IMR-90 (cell line): Measurements from ENCODE around the gene IWS1. TPM values are rescaled to one million over a fixed set of nuclear protein-coding genes. Genes with fewer than 3 reads are reported as not detected.

ENCODE experiments used
- ATAC-seq: fragments of 200-7000 bp; cut with Tn5 transposase; 2 replicates; pipeline ENCODE4 v1.9.1; 2020; ENCODE audit warnings: low read depth, mild to moderate bottlenecking, moderate library complexity
- BruUV-seq: library from RNA; stranded (reverse); fragments of 400-500 nt; replicated peaks from 2 replicates; lab custom pipeline; 2021; lab: Mats Ljungman, UMichigan
- CTCF ChIA-PET: fragments of 300-600 bp; formaldehyde crosslinking; extraction: SDS; loops from one replicate; lab custom pipeline; 2021; ENCODE audit warnings: antibody characterized with exemption; lab: Yijun Ruan, JAX
- POLR2A ChIA-PET: fragments of 300-600 bp; sonication (Branson Sonifier 250); formaldehyde crosslinking; loops from one replicate; lab custom pipeline; 2022; ENCODE audit warnings: antibody characterized with exemption; ENCODE audit not compliant: unreplicated experiment; lab: Charles Lee
- DNase-seq: peaks from one replicate; pipeline ENCODE4 v3.0.0; 2013
- H2AFZ ChIP-seq: replicated peaks from 2 replicates; pipeline ENCODE3; 2013; ENCODE audit warnings: low read length, mild to moderate bottlenecking; ENCODE audit not compliant: poor library complexity
- H2AK5ac ChIP-seq: 2 replicates; pipeline ENCODE4 v1.6.1; 2013; ENCODE audit warnings: low read depth, low read length, inconsistent platforms
- H2AK9ac ChIP-seq: replicated peaks from 2 replicates; pipeline ENCODE3; 2013; ENCODE audit warnings: mild to moderate bottlenecking, low read depth, low read length, moderate library complexity; ENCODE audit not compliant: poor library complexity
- H2BK120ac ChIP-seq: 2 replicates; pipeline ENCODE4 v1.6.1; 2013; ENCODE audit warnings: low read depth, low read length, inconsistent platforms
- H2BK15ac ChIP-seq: 3 replicates; pipeline ENCODE4 v1.6.1; 2013; ENCODE audit warnings: low read depth, low read length, inconsistent platforms
- H2BK20ac ChIP-seq: 2 replicates; pipeline ENCODE4 v1.6.1; 2013; ENCODE audit warnings: low read depth, mild to moderate bottlenecking, inconsistent platforms, low read length, moderate library complexity
- H2BK5ac ChIP-seq: 2 replicates; pipeline ENCODE4 v1.6.1; 2013; ENCODE audit warnings: mild to moderate bottlenecking, low read depth, low read length, inconsistent platforms; ENCODE audit not compliant: poor library complexity, severe bottlenecking
- H3K14ac ChIP-seq: replicated peaks from 2 replicates; pipeline ENCODE4 v1.6.1; 2013; ENCODE audit warnings: low read depth, low read length, inconsistent platforms
- H3K18ac ChIP-seq: 2 replicates; pipeline ENCODE4 v1.6.1; 2013; ENCODE audit warnings: low read depth, low read length, control low read depth
- H3K23ac ChIP-seq: 2 replicates; pipeline ENCODE4 v1.6.1; 2013; ENCODE audit warnings: low read depth, low read length, inconsistent platforms
- H3K27ac ChIP-seq: 2 replicates; pipeline ENCODE4 v1.5.1; 2013; ENCODE audit warnings: mild to moderate bottlenecking, control low read depth, low read length; ENCODE audit not compliant: insufficient read depth
- H3K27me3 ChIP-seq: 2 replicates; pipeline ENCODE4 v1.6.1; 2013; ENCODE audit warnings: low read length; ENCODE audit not compliant: control insufficient read depth, insufficient read depth
- H3K36me3 ChIP-seq: 2 replicates; pipeline ENCODE4 v1.6.1; 2013; ENCODE audit warnings: low read length, mixed read lengths; ENCODE audit not compliant: control insufficient read depth, insufficient read depth
- H3K4ac ChIP-seq: 2 replicates; pipeline ENCODE4 v1.6.1; 2013; ENCODE audit warnings: low read depth, low read length, inconsistent platforms
- H3K4me1 ChIP-seq: 2 replicates; pipeline ENCODE4 v1.6.1; 2013; ENCODE audit warnings: low read length, mixed read lengths; ENCODE audit not compliant: control insufficient read depth, insufficient read depth
- H3K4me2 ChIP-seq: 2 replicates; pipeline ENCODE4 v1.6.1; 2013; ENCODE audit warnings: low read depth, mild to moderate bottlenecking, control low read depth, low read length, moderate library complexity
- H3K4me3 ChIP-seq: 2 replicates; pipeline ENCODE4 v1.5.1; 2013; ENCODE audit warnings: low read depth, mild to moderate bottlenecking, control low read depth, low read length, moderate library complexity; ENCODE audit not compliant: insufficient read depth
- H3K56ac ChIP-seq: 2 replicates; pipeline ENCODE4 v1.6.1; 2013; ENCODE audit warnings: low read length, inconsistent platforms; ENCODE audit not compliant: insufficient read depth; ENCODE audit errors: extremely low read depth
- H3K79me1 ChIP-seq, 2 experiments: 2 replicates each; pipeline ENCODE4 v1.6.1; 2013; ENCODE audit warnings: low read length in 2 of 2, inconsistent platforms in 1 of 2, low read depth in 1 of 2
- H3K9ac ChIP-seq: 2 replicates; pipeline ENCODE4 v1.6.1; 2013; ENCODE audit warnings: low read depth, low read length, control low read depth
- H3K9me1 ChIP-seq: 2 replicates; pipeline ENCODE4 v1.6.1; 2013; ENCODE audit warnings: low read length, inconsistent platforms; ENCODE audit not compliant: insufficient read depth
- H3K9me3 ChIP-seq: 2 replicates; pipeline ENCODE4 v1.6.1; 2013; ENCODE audit warnings: low read length; ENCODE audit not compliant: control insufficient read depth, insufficient read depth
- H4K20me1 ChIP-seq: 2 replicates; pipeline ENCODE4 v1.6.1; 2013; ENCODE audit warnings: low read length, inconsistent platforms; ENCODE audit not compliant: insufficient read depth
- H4K5ac ChIP-seq: 2 replicates; pipeline ENCODE4 v1.6.1; 2013; ENCODE audit warnings: mild to moderate bottlenecking, low read depth, low read length, control low read depth
- H4K8ac ChIP-seq, 2 experiments: 2 replicates each; pipeline ENCODE4 v1.6.1; 2013; ENCODE audit warnings: low read depth in 2 of 2, low read length in 2 of 2, control low read depth in 1 of 2, inconsistent platforms in 1 of 2
- H4K91ac ChIP-seq: 2 replicates; pipeline ENCODE4 v1.6.1; 2013; ENCODE audit warnings: low read depth, low read length, inconsistent platforms; ENCODE audit not compliant: insufficient read depth
- CHD1 ChIP-seq: IDR thresholded peaks from 2 replicates; pipeline ENCODE4 v1.6.1; 2012; ENCODE audit warnings: low read depth, low read length, improper control_type of control experiment
- ELK1 ChIP-seq: fragments of 150-350 bp; IDR thresholded peaks from 2 replicates; pipeline ENCODE4 v1.6.1; 2016; ENCODE audit warnings: low read depth, mild to moderate bottlenecking, low read length, moderate library complexity, borderline replicate concordance
- MAZ ChIP-seq: IDR thresholded peaks from 2 replicates; pipeline ENCODE4 v1.6.1; 2012; ENCODE audit warnings: low read depth, mild to moderate bottlenecking, low read length, improper control_type of control experiment, moderate library complexity, borderline replicate concordance
- NFE2L2 ChIP-seq: fragments of 150-350 bp; IDR thresholded peaks from 2 replicates; pipeline ENCODE4 v1.6.1; 2016; ENCODE audit warnings: low read depth, mild to moderate bottlenecking, low read length
- POLR2A ChIP-seq: IDR thresholded peaks from 2 replicates; pipeline ENCODE4 v1.6.1; 2012; ENCODE audit warnings: mild to moderate bottlenecking, low read depth, low read length
- RFX5 ChIP-seq: IDR thresholded peaks from 2 replicates; pipeline ENCODE4 v1.8.0; 2012; ENCODE audit warnings: low read depth, mild to moderate bottlenecking, low read length, moderate library complexity
- WGBS, 2 experiments: methylation state at CpG; one replicate each; pipeline versions ENCODE4 v1.1.5 to v1.1.7; 2013; ENCODE audit warnings: missing lambda C conversion rate in 2 of 2; ENCODE audit not compliant: insufficient read length in 1 of 2; ENCODE audit errors: extremely low coverage in 2 of 2; 5-methylcytosine and 5-hydroxymethylcytosine counted together
- dilution Hi-C: fragments of 300-500 bp; cut with HindIII; formaldehyde crosslinking; loops from one replicate; pipeline ENCODE4 v1.14.3; 2018; ENCODE audit warnings: low sequenced_read_pairs; ENCODE audit not compliant: unreplicated experiment
- in situ Hi-C: fragments of 300-500 bp; cut with MboI; formaldehyde crosslinking; loops from 3 replicates; pipeline ENCODE4 v1.14.3; 2019; ENCODE audit warnings: low sequenced_read_pairs, inconsistent platforms, mixed read lengths
- intact Hi-C: fragments of 100-400 bp; cut with micrococcal nuclease; formaldehyde crosslinking; loops from 2 replicates; pipeline ENCODE4 v1.10.0; 2022
- polyA plus RNA-seq, 3 experiments: library from polyadenylated mRNA; depleted of rRNA; stranded (reverse); fragments of >200 nt; gene quantifications; 2 replicates each; pipeline ENCODE4 v1.2.3, GENCODE V29; 2012; ENCODE audit warnings: low replicate concordance in 1 of 3
- total RNA-seq: library from RNA; depleted of rRNA; stranded (reverse); fragments of >200 nt; gene quantifications from 2 replicates; pipeline ENCODE4 v1.2.3, GENCODE V29; 2012

The IWS1 gene
- total and polyA plus RNA-seq, 2 of the 4 experiments (the other 2 are of a cell fraction), result 31.5 to 52.5 TPM

DNA sequence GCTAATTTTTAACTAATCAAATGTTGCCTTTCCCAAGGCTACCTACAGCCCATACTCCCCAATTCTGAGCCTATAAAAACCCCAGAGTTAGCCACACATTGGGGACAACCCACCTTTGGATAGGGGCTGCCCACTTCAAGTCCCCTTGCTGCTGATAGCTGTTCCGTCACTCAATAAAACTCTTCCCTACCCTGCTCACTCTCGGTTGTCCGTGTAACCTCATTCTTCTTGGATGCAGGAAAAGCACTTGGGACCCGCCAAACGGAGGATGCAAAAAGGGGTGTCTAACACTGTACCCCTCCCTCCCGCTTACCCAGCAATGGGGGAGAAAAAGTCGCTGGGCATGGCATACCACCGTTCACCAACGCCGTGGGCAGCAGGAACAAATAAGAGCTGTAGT, 12.2 kb downstream of the IWS1 start:
- in situ Hi-C loops (no loop called here), dilution Hi-C loops (no loop called here)

More for the DNA sequence above, 12.2 kb downstream of the IWS1 start:
- no peak overlapping the region for H3K4me3 ChIP-seq
- no peaks in the 10 kb centered on the region for H3K9me3 ChIP-seq
- peaks cover 15% of the 10 kb centered on the region for H3K9me1 ChIP-seq
- H4K8ac ChIP-seq, result no peak overlapping the region
- H2BK20ac ChIP-seq, result no peak overlapping the region; the same call in 1 of the 2 replicates
- no peak overlapping the region for H2AK5ac ChIP-seq
- BruUV-seq, result no TSS peak
- H3K4ac ChIP-seq, result no peak overlapping the region
- no peak overlapping the region for H2AFZ ChIP-seq
- no peak overlapping the region for H2BK15ac ChIP-seq
- intact Hi-C loops, result no loop called here
- H3K4me1 ChIP-seq, result peaks cover 2% of the 10 kb centered on the region
- no peak overlapping the region for H2BK120ac ChIP-seq
- no peak overlapping the region for H4K91ac ChIP-seq
- H3K36me3 ChIP-seq, result peaks cover 16% of the 10 kb centered on the region
- H3K9ac ChIP-seq, result no peak overlapping the region
- DNase-seq (no peak), ATAC-seq (no peak)
- no peak overlapping the region for H3K23ac ChIP-seq
- no peak for TF ChIP-seq RFX5
- TF ChIP-seq POLR2A, result no peak
- no peak for TF ChIP-seq NFE2L2
- TF ChIP-seq CHD1, result no peak
- no peak for TF ChIP-seq ELK1
- no peak for TF ChIP-seq MAZ
- peaks cover 33 to 74% of the 10 kb centered on the region in 2 experiments for H3K79me1 ChIP-seq
- H3K27me3 ChIP-seq, result no peaks in the 10 kb centered on the region
- H3K14ac ChIP-seq, result no peak overlapping the region
- no peak overlapping the region for H2AK9ac ChIP-seq
- no peak overlapping the region for H3K27ac ChIP-seq
- POLR2A ChIA-PET, result no interaction called here
- CTCF ChIA-PET, result no interaction called here
- H4K5ac ChIP-seq, result no peak overlapping the region
- H4K20me1 ChIP-seq, result peaks cover 65% of the 10 kb centered on the region
- no peak overlapping the region for H2BK5ac ChIP-seq
- no peak overlapping the region for H3K56ac ChIP-seq
- H3K4me2 ChIP-seq, result no peak overlapping the region
- no peak overlapping the region for H3K18ac ChIP-seq
- WGBS, 2 experiments, result 100% methylated on average over 1 of the region's 10 CpGs; no CpG with 5 or more reads in 1 of the 2 experiments
